ENCODE results near the gene PDCD6IP. TPM values are rescaled to one million over a fixed set of nuclear protein-coding genes. Genes with fewer than 3 reads are reported as not detected.

PDCD6IP gene
- total RNA-seq, 1 experiment from 2014 or later, result 40.1 TPM

- DNase-seq, result no peak
- Histone ChIP-seq H3K4me3 (no peak overlapping the region), H3K27me3 (no peaks in the 10 kb centered on the region), H3K9me3 (no peaks in the 10 kb centered on the region), H3K36me3 (peaks cover 7% of the 10 kb centered on the region; the same call in 1 of the 2 replicates)
Observed at GRCh38 chr3:33869977-33870376, 71.5 kb downstream of the PDCD6IP start.

DNA sequence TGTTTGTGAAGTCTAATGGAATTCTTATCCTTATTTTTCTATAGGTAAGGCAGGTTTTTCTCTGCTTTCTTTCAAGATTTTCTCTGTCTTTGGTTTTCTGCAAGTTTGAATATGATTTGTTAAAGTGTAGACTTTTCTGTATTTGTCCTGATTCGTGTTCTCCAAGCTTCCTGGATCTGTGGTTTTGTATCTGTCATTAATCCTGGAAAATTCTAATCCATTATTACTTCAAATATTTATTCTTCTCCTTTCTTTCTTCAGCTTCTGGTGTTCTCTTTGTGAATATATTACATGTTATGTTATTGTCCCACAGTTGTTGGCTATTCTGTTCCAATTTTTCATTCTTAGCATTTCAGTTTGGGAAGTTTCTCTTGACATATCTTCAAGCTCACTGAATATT, 76.4 kb downstream of the PDCD6IP start:
- DNase-seq, result no peak
- H3K4me3 ChIP-seq, result no peak overlapping the region
- H3K9me3 ChIP-seq, result no peaks in the 10 kb centered on the region
- H3K27me3 ChIP-seq, result no peaks in the 10 kb centered on the region
- H3K36me3 ChIP-seq, result no peaks in the 10 kb centered on the region

DNA sequence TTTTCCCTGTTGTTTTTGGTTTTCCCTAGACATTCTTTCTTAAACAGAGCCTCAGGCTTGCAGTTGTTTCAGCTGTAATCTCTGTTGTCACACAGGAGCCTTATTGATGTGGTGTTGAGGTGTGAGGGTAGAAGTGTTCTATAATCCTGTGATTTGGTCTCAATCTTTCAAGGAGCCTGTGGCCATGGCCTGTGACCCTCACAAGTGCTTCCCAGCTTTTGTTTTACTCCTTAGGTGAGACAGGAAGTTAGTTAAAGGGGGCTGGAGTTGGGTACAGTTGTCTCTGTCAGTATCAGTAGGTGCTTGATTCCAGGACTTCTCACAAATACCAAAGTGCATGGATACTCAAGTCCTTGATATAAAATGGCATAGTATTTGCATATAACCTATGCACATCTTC, 77.2 kb downstream of the PDCD6IP start:
- Histone ChIP-seq H3K36me3 (no peaks in the 10 kb centered on the region), H3K9me3 (no peaks in the 10 kb centered on the region), H3K4me3 (no peak overlapping the region), H3K27me3 (no peaks in the 10 kb centered on the region)
- no peak for DNase-seq

- no peaks in the 10 kb centered on the region for H3K36me3 ChIP-seq
- H3K9me3 ChIP-seq, result no peaks in the 10 kb centered on the region
- no peak for DNase-seq
- no peaks in the 10 kb centered on the region for H3K27me3 ChIP-seq
- no peak overlapping the region for H3K4me3 ChIP-seq
Observed at GRCh38 chr3:33877187-33877586, 78.8 kb downstream of the PDCD6IP start.

GRCh38 chr3:33879540-33879939, 81.1 kb downstream of the PDCD6IP start:
- Histone ChIP-seq H3K9me3 (no peaks in the 10 kb centered on the region), H3K4me3 (no peak overlapping the region), H3K36me3 (no peaks in the 10 kb centered on the region), H3K27me3 (no peaks in the 10 kb centered on the region)
- DNase-seq, result no peak

- H3K4me3 ChIP-seq, result no peak overlapping the region
- no peaks in the 10 kb centered on the region for H3K9me3 ChIP-seq
- no peaks in the 10 kb centered on the region for H3K27me3 ChIP-seq
- DNase-seq, result no peak
- no peaks in the 10 kb centered on the region for H3K36me3 ChIP-seq
Observed at GRCh38 chr3:33881156-33882064, 83.0 kb downstream of the PDCD6IP start.

- Histone ChIP-seq H3K27me3 (no peaks in the 10 kb centered on the region), H3K9me3 (no peaks in the 10 kb centered on the region), H3K36me3 (no peaks in the 10 kb centered on the region), H3K4me3 (no peak overlapping the region)
- no peak for DNase-seq
Observed at GRCh38 chr3:33882296-33882695, 83.9 kb downstream of the PDCD6IP start.

- no peak for DNase-seq
- H3K36me3 ChIP-seq, result no peaks in the 10 kb centered on the region
- H3K27me3 ChIP-seq, result no peaks in the 10 kb centered on the region
- H3K4me3 ChIP-seq, result no peak overlapping the region
- no peaks in the 10 kb centered on the region for H3K9me3 ChIP-seq
Observed at GRCh38 chr3:33883538-33883950, 85.1 kb downstream of the PDCD6IP start.

GRCh38 chr3:33883951-33884561, 85.6 kb downstream of the PDCD6IP start:
- H3K4me3 ChIP-seq, result no peak overlapping the region
- no peaks in the 10 kb centered on the region for H3K36me3 ChIP-seq
- H3K9me3 ChIP-seq, result no peaks in the 10 kb centered on the region
- no peaks in the 10 kb centered on the region for H3K27me3 ChIP-seq
- DNase-seq, result peak; percentile 2

DNA sequence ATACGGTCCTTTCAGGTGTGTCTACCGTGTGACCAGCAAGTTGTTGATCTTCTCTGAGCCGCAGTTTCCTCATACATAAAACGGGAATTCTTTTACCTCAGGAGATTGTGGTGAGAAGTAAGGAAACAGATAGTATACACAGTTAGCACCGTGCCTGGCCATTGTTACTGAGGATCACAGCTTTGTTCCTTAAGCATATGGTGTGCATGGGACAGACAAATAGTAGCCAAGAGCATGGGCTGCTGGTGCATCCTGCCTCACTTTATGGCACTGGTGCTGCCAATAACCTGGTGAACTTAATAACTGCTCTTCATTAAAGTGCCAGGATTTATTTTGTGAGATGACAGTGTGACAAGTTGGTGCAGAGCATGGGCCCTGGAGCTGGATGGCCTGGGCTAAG, 86.3 kb downstream of the PDCD6IP start:
- DNase-seq, result no peak
- no peak overlapping the region for H3K4me3 ChIP-seq
- H3K36me3 ChIP-seq, result no peaks in the 10 kb centered on the region
- no peaks in the 10 kb centered on the region for H3K9me3 ChIP-seq
- no peaks in the 10 kb centered on the region for H3K27me3 ChIP-seq

GRCh38 chr3:33885496-33885895, 87.1 kb downstream of the PDCD6IP start:
- Histone ChIP-seq H3K4me3 (no peak overlapping the region), H3K27me3 (no peaks in the 10 kb centered on the region), H3K36me3 (no peaks in the 10 kb centered on the region), H3K9me3 (no peaks in the 10 kb centered on the region)
- no peak for DNase-seq

DNA sequence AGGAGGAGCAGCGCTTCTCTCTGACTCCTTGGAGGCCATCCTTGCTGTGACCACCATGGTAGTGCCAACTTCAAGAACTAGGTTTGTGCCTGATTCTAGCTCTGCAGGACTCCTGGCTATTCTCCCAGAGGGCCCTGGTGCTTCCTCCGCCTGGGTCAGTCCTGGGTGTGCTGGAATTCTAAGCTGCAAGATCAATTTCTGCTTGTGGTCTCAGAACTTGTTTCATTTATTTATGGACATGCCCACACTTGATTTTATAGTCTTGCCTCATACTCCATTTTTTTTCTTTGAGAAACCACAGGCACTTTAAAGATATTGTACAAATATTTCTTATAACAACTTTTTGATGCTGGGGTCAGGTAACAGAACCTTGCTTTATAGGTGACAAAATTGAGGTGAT, 87.6 kb downstream of the PDCD6IP start:
- H3K4me3 ChIP-seq, result no peak overlapping the region
- DNase-seq, result no peak
- H3K9me3 ChIP-seq, result no peaks in the 10 kb centered on the region

GRCh38 chr3:33887478-33887877, 89.0 kb downstream of the PDCD6IP start:
- DNase-seq, result no peak

More for the DNA sequence above, 87.6 kb downstream of the PDCD6IP start:
- H3K36me3 ChIP-seq, result no peaks in the 10 kb centered on the region
- H3K27me3 ChIP-seq, result no peaks in the 10 kb centered on the region

DNA sequence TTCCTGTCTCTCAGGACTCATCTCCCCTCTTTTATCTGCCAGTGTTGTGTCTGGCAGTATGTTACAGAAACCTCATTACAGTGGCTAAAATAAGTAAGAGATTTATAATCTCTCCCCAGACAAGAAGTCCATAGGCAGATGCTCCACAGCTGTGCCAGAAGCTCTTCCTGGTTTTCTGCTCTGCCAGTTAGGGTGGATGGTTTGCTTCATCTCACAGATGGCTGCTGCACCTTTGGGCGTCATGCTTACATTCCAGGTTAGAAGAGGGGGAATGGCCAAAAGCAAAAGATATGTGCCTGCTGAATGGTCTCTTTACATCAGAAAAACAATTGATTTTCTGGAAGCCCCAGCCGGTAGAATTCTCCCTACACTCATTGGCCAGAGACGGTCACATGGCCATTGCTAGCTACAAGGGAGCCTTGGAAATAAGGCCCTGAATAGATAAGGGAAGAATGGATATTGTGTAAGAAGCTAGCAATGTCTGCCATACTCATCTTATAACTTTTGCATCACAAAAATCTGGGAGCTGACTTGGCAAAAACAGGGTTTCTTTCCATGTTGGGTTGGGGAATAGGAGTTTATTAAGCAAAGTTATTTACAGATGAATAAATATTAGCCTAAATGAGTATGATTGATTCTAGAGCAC, 91.1 kb downstream of the PDCD6IP start:
- no peaks in the 10 kb centered on the region for H3K36me3 ChIP-seq
- no peak for DNase-seq
- no peaks in the 10 kb centered on the region for H3K27me3 ChIP-seq

More at GRCh38 chr3:33887478-33887877, 89.0 kb downstream of the PDCD6IP start:
- H3K27me3 ChIP-seq, result no peaks in the 10 kb centered on the region
- H3K36me3 ChIP-seq, result no peaks in the 10 kb centered on the region
- no peaks in the 10 kb centered on the region for H3K9me3 ChIP-seq
- H3K4me3 ChIP-seq, result no peak overlapping the region

DNA sequence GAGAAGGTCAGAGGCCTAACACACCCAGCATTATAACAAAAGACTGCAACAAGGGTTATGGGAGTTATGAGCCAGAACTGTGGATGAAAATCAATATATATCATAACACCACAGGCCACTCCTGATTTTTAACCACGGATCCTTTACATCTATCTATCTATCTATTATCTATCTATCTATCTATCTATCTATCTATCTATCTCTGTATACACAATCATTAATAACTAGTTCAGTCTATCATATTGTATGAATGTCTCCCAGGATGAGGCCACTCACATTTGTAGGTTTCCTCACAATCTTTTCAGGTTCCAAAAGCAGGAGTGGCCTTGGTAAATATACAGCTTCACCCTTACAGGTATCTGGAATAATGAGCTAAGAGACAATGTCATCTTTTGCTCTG, 94.2 kb downstream of the PDCD6IP start:
- no peaks in the 10 kb centered on the region for H3K27me3 ChIP-seq
- no peak for DNase-seq
- no peaks in the 10 kb centered on the region for H3K9me3 ChIP-seq
- no peaks in the 10 kb centered on the region for H3K36me3 ChIP-seq
- no peak overlapping the region for H3K4me3 ChIP-seq

More for the DNA sequence above, 91.1 kb downstream of the PDCD6IP start:
- Histone ChIP-seq H3K4me3 (no peak overlapping the region), H3K9me3 (no peaks in the 10 kb centered on the region)

DNA sequence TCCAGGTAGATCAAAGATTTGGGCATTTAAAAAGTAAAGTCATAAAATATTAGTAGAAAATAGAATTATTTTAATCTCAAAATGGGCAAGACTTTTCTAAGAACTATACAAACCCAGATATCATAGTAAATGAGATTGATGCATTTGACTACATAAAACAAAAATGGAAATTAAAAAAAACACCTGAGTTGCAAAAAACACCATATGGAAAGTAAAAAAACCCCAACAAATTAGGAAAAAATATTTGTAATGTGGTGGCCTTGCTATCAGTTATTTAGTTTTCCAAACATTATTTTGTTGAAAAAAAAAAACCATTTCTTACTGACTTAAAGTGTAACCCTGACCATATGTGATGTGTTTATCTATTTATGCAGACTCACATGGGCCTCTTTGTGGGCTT, 97.2 kb downstream of the PDCD6IP start:
- H3K36me3 ChIP-seq, result no peaks in the 10 kb centered on the region
- DNase-seq, result no peak
- H3K27me3 ChIP-seq, result no peaks in the 10 kb centered on the region
- H3K4me3 ChIP-seq, result no peak overlapping the region
- H3K9me3 ChIP-seq, result no peaks in the 10 kb centered on the region

GRCh38 chr3:33897306-33897705, 98.9 kb downstream of the PDCD6IP start:
- no peaks in the 10 kb centered on the region for H3K27me3 ChIP-seq
- DNase-seq, result no peak

More at GRCh38 chr3:33897306-33897705, 98.9 kb downstream of the PDCD6IP start:
- Histone ChIP-seq H3K36me3 (no peaks in the 10 kb centered on the region), H3K9me3 (no peaks in the 10 kb centered on the region), H3K4me3 (no peak overlapping the region)

Measured in MG63 (cell line).